Myocyte (in vitro differentiated cells): ENCODE measurements around the gene KLHL29. TPM values are rescaled to one million over a fixed set of nuclear protein-coding genes. Genes with fewer than 3 reads are reported as not detected.

ENCODE experiments used
- DNase-seq: peaks from one replicate; pipeline ENCODE4 v3.0.0-alpha.2; 2012; ENCODE audit warnings: low read depth
- total RNA-seq: library from RNA; depleted of rRNA; stranded (reverse); fragments of >200 nt; gene quantifications from 2 replicates; pipeline ENCODE4 v1.2.3, GENCODE V29; 2014

KLHL29 gene
- total RNA-seq, 1 donor from 2014 or later = 3.6 TPM

- no peak for DNase-seq
Measured at GRCh38 chr2:23448906-23449305, 63.9 kb downstream of the KLHL29 start.

GRCh38 chr2:23449413-23449812 is 64.4 kb downstream of the KLHL29 start:
- DNase-seq = no peak

GRCh38 chr2:23449831-23450331 is 64.9 kb downstream of the KLHL29 start:
- DNase-seq = no peak

GRCh38 chr2:23452372-23452771 is 67.4 kb downstream of the KLHL29 start:
- DNase-seq = peak; percentile 8

- peak; percentile 71 for DNase-seq
Measured at GRCh38 chr2:23452853-23453420, 68.0 kb downstream of the KLHL29 start.

- no peak for DNase-seq
Measured at GRCh38 chr2:23453432-23453831, 68.5 kb downstream of the KLHL29 start.

GRCh38 chr2:23453836-23454460 is 69.0 kb downstream of the KLHL29 start:
- DNase-seq = no peak

GRCh38 chr2:23454501-23455120 is 69.6 kb downstream of the KLHL29 start:
- no peak for DNase-seq

- no peak for DNase-seq
Measured at GRCh38 chr2:23456396-23456795, 71.4 kb downstream of the KLHL29 start.

GRCh38 chr2:23456881-23457760 is 72.1 kb downstream of the KLHL29 start:
- DNase-seq = no peak

GRCh38 chr2:23457990-23458682 is 73.2 kb downstream of the KLHL29 start:
- no peak for DNase-seq

GRCh38 chr2:23459032-23459431 is 74.1 kb downstream of the KLHL29 start:
- DNase-seq = no peak

GRCh38 chr2:23460228-23460627 is 75.2 kb downstream of the KLHL29 start:
- peak; percentile 15 for DNase-seq

GRCh38 chr2:23460993-23461392 is 76.0 kb downstream of the KLHL29 start:
- DNase-seq = no peak

- DNase-seq = no peak
Measured at GRCh38 chr2:23464156-23464555, 79.2 kb downstream of the KLHL29 start.

GRCh38 chr2:23464905-23465537 is 80.0 kb downstream of the KLHL29 start:
- DNase-seq = no peak

- DNase-seq = no peak
Measured at GRCh38 chr2:23465936-23466335, 81.0 kb downstream of the KLHL29 start.

GRCh38 chr2:23467618-23468017 is 82.6 kb downstream of the KLHL29 start:
- no peak for DNase-seq

GRCh38 chr2:23468474-23469141 is 83.6 kb downstream of the KLHL29 start:
- no peak for DNase-seq

GRCh38 chr2:23469142-23469540 is 84.2 kb downstream of the KLHL29 start:
- DNase-seq = no peak
